ENCODE data around the gene SLCO3A1.

Gene SLCO3A1

GRCh38 chr15:92020207-92020606 is 166.7 kb downstream of the SLCO3A1 start:
- H3K79me2 ChIP-seq (ENCODE audit: insufficient read depth, low read length), result no peaks in the 10 kb centered on the region
- TF ChIP-seq EZH2 (IDR thresholded peaks at IDR 0.05; ENCODE audit: borderline replicate concordance, low read depth, low read length, severe bottlenecking), result no peak
- TF ChIP-seq CTCF (IDR thresholded peaks at IDR 0.05; ENCODE audit: borderline replicate concordance, extremely low read depth, low read length, poor library complexity, severe bottlenecking), result no peak
- H3K4me1 ChIP-seq (ENCODE audit: insufficient read depth, low read length), result no peaks in the 10 kb centered on the region
- no peak overlapping the region for H2AFZ ChIP-seq (ENCODE audit: low read depth, low read length)
- no peaks in the 10 kb centered on the region for H3K36me3 ChIP-seq (ENCODE audit: insufficient read depth, low read length)
- ATAC-seq (ENCODE audit: insufficient read depth, low read depth) (no peak), DNase-seq (no peak)
- no peaks in the 10 kb centered on the region for H4K20me1 ChIP-seq (ENCODE audit: insufficient read depth, low read length)
- H3K4me3 ChIP-seq (ENCODE audit: low read depth in 1 of 2, low read length in 2 of 2), result no peak overlapping the region
- H3K27me3 ChIP-seq (ENCODE audit: insufficient read depth, low read length, poor library complexity), result peaks cover 7% of the 10 kb centered on the region
- H3K9me3 ChIP-seq (ENCODE audit: insufficient read depth, low read length, severe bottlenecking), result no peaks in the 10 kb centered on the region
- H3K9ac ChIP-seq (ENCODE audit: low read depth, low read length), result no peak overlapping the region
- no peak overlapping the region for H3K27ac ChIP-seq (ENCODE audit: low read length)
- H3K4me2 ChIP-seq (ENCODE audit: insufficient read depth, low read length), result no peak overlapping the region

- ATAC-seq (ENCODE audit: insufficient read depth, low read depth) (no peak), DNase-seq (no peak)
- H3K9me3 ChIP-seq (ENCODE audit: insufficient read depth, low read length, severe bottlenecking), result no peaks in the 10 kb centered on the region
- H3K79me2 ChIP-seq (ENCODE audit: insufficient read depth, low read length), result no peaks in the 10 kb centered on the region
- peaks cover 7% of the 10 kb centered on the region for H3K27me3 ChIP-seq (ENCODE audit: insufficient read depth, low read length, poor library complexity)
- H3K9ac ChIP-seq (ENCODE audit: low read depth, low read length), result no peak overlapping the region
- no peak overlapping the region for H3K4me2 ChIP-seq (ENCODE audit: insufficient read depth, low read length)
- H4K20me1 ChIP-seq (ENCODE audit: insufficient read depth, low read length), result no peaks in the 10 kb centered on the region
- TF ChIP-seq CTCF (IDR thresholded peaks at IDR 0.05; ENCODE audit: borderline replicate concordance, extremely low read depth, low read length, poor library complexity, severe bottlenecking) (no peak), EZH2 (IDR thresholded peaks at IDR 0.05; ENCODE audit: borderline replicate concordance, low read depth, low read length, severe bottlenecking) (no peak)
- no peak overlapping the region for H3K27ac ChIP-seq (ENCODE audit: low read length)
- no peak overlapping the region for H3K4me3 ChIP-seq (ENCODE audit: low read depth in 1 of 2, low read length in 2 of 2)
- no peaks in the 10 kb centered on the region for H3K4me1 ChIP-seq (ENCODE audit: insufficient read depth, low read length)
- no peaks in the 10 kb centered on the region for H3K36me3 ChIP-seq (ENCODE audit: insufficient read depth, low read length)
- H2AFZ ChIP-seq (ENCODE audit: low read depth, low read length), result no peak overlapping the region
Observed at GRCh38 chr15:92020804-92021203, 167.3 kb downstream of the SLCO3A1 start.

GRCh38 chr15:92021792-92022191 is 168.3 kb downstream of the SLCO3A1 start:
- Histone ChIP-seq H4K20me1 (ENCODE audit: insufficient read depth, low read length) (no peaks in the 10 kb centered on the region), H3K79me2 (ENCODE audit: insufficient read depth, low read length) (no peaks in the 10 kb centered on the region), H3K9me3 (ENCODE audit: insufficient read depth, low read length, severe bottlenecking) (no peaks in the 10 kb centered on the region), H3K36me3 (ENCODE audit: insufficient read depth, low read length) (no peaks in the 10 kb centered on the region), H3K4me3 (ENCODE audit: low read depth in 1 of 2, low read length in 2 of 2) (no peak overlapping the region), H3K27ac (ENCODE audit: low read length) (no peak overlapping the region), H3K27me3 (ENCODE audit: insufficient read depth, low read length, poor library complexity) (peaks cover 2% of the 10 kb centered on the region), H3K9ac (ENCODE audit: low read depth, low read length) (no peak overlapping the region), H3K4me2 (ENCODE audit: insufficient read depth, low read length) (no peak overlapping the region), H2AFZ (ENCODE audit: low read depth, low read length) (no peak overlapping the region), H3K4me1 (ENCODE audit: insufficient read depth, low read length) (no peaks in the 10 kb centered on the region)
- 0 out of 3 replicates have a peak, but pooled peaks have one; percentile 45 for ATAC-seq (ENCODE audit: insufficient read depth, low read depth)
- DNase-seq, result no peak
- TF ChIP-seq CTCF (IDR thresholded peaks at IDR 0.05; ENCODE audit: borderline replicate concordance, extremely low read depth, low read length, poor library complexity, severe bottlenecking), result no peak
- no peak for TF ChIP-seq EZH2 (IDR thresholded peaks at IDR 0.05; ENCODE audit: borderline replicate concordance, low read depth, low read length, severe bottlenecking)

- ATAC-seq (ENCODE audit: insufficient read depth, low read depth), result no peak
- no peak overlapping the region for H2AFZ ChIP-seq (ENCODE audit: low read depth, low read length)
- no peak for DNase-seq
Observed at GRCh38 chr15:92023965-92024364, 170.5 kb downstream of the SLCO3A1 start.

More at GRCh38 chr15:92023965-92024364, 170.5 kb downstream of the SLCO3A1 start:
- no peaks in the 10 kb centered on the region for H3K79me2 ChIP-seq (ENCODE audit: insufficient read depth, low read length)
- no peak overlapping the region for H3K4me3 ChIP-seq (ENCODE audit: low read depth in 1 of 2, low read length in 2 of 2)
- peaks cover 2% of the 10 kb centered on the region for H3K27me3 ChIP-seq (ENCODE audit: insufficient read depth, low read length, poor library complexity)
- H3K36me3 ChIP-seq (ENCODE audit: insufficient read depth, low read length), result no peaks in the 10 kb centered on the region
- no peaks in the 10 kb centered on the region for H3K9me3 ChIP-seq (ENCODE audit: insufficient read depth, low read length, severe bottlenecking)
- no peak overlapping the region for H3K4me2 ChIP-seq (ENCODE audit: insufficient read depth, low read length)
- no peaks in the 10 kb centered on the region for H4K20me1 ChIP-seq (ENCODE audit: insufficient read depth, low read length)
- H3K27ac ChIP-seq (ENCODE audit: low read length), result no peak overlapping the region
- no peaks in the 10 kb centered on the region for H3K4me1 ChIP-seq (ENCODE audit: insufficient read depth, low read length)
- H3K9ac ChIP-seq (ENCODE audit: low read depth, low read length), result no peak overlapping the region
- TF ChIP-seq EZH2 (IDR thresholded peaks at IDR 0.05; ENCODE audit: borderline replicate concordance, low read depth, low read length, severe bottlenecking) (no peak), CTCF (IDR thresholded peaks at IDR 0.05; ENCODE audit: borderline replicate concordance, extremely low read depth, low read length, poor library complexity, severe bottlenecking) (no peak)
